Measurements from ENCODE around the gene PRXL2B. TPM values are rescaled to one million over a fixed set of nuclear protein-coding genes. Genes with fewer than 3 reads are reported as not detected.
A peak's percentile ranks its signal among the peaks of the same experiment; 100 is the strongest.
"Not testable (repeated sequence)": the region's sequence is repeated elsewhere in the genome, so short reads cannot be mapped to it uniquely, and the experiment has no call there.

The PRXL2B gene
- total and polyA plus RNA-seq, 12 donors = 3.7 to 12.0 (median 5.4) TPM

GRCh38 chr1:2566101-2567045 is 20.2 kb upstream of the PRXL2B start:
- intact Hi-C loops (cut with DNase I) = no loop called here
- WGBS, 2 donors = 70 to 79% methylated on average over 34 of the region's 34 CpGs
- H3K9me3 ChIP-seq = no peaks in the 10 kb centered on the region
- ATAC-seq = no peak
- DNase-seq = peak in 1 of 2 donors; percentile 11
- H3K27me3 ChIP-seq = peaks cover 0 to 22% (median 0%) of the 10 kb centered on the region in 7 donors
- no peaks in the 10 kb centered on the region for H3K4me1 ChIP-seq
- no peak for TF ChIP-seq CTCF (IDR thresholded peaks at IDR 0.05)
- no peak overlapping the region for H3K27ac ChIP-seq
- no peak overlapping the region for H3K4me3 ChIP-seq
- peaks cover 0 to 26% (median 0%) of the 10 kb centered on the region in 9 donors for H3K36me3 ChIP-seq

- Histone ChIP-seq H3K9me3 (no peaks in the 10 kb centered on the region), H3K27ac (no peak overlapping the region), H3K4me1 (no peaks in the 10 kb centered on the region), H3K4me3 (no peak overlapping the region), H3K36me3 (peaks cover 0 to 18% (median 0%) of the 10 kb centered on the region in 9 donors), H3K27me3 (peaks cover 0 to 22% (median 0%) of the 10 kb centered on the region in 7 donors)
- no peak for ATAC-seq
- 82 to 84% methylated on average over 16 of the region's 16 CpGs for WGBS, 2 donors
- peak in 1 of 2 donors; percentile 8 for DNase-seq
- intact Hi-C loops (cut with DNase I) = no loop called here
- no peak for TF ChIP-seq CTCF (IDR thresholded peaks at IDR 0.05)
These were observed 19.4 kb upstream of the PRXL2B start for GRCh38 chr1:2567083-2567679.

- DNase-seq; H3K27ac ChIP-seq; H3K36me3 ChIP-seq; intact Hi-C loops (cut with DNase I); H3K4me3 ChIP-seq; H3K4me1 ChIP-seq; H3K9me3 ChIP-seq: not testable (repeated sequence)
- WGBS, 2 donors = 44 to 52% methylated on average over 9 to 11 of the region's 17 CpGs
- peak in 1 of 8 donors; percentile 11 for ATAC-seq
- H3K27me3 ChIP-seq = peaks cover 0 to 22% (median 0%) of the 10 kb centered on the region in 7 donors
These were observed 18.3 kb upstream of the PRXL2B start for GRCh38 chr1:2568187-2568816.

GRCh38 chr1:2569060-2569459 is 17.5 kb upstream of the PRXL2B start:
- DNase-seq (no peak), ATAC-seq (no peak)
- no peaks in the 10 kb centered on the region for H3K4me1 ChIP-seq
- no peak overlapping the region for H3K27ac ChIP-seq
- no peak overlapping the region for H3K4me3 ChIP-seq
- H3K27me3 ChIP-seq = peaks cover 0 to 22% (median 0%) of the 10 kb centered on the region in 7 donors
- H3K36me3 ChIP-seq = no peaks in the 10 kb centered on the region
- no peak for TF ChIP-seq CTCF (IDR thresholded peaks at IDR 0.05)
- intact Hi-C loops (cut with DNase I) = no loop called here
- WGBS, 2 donors = 84 to 86% methylated on average over 15 to 16 of the region's 17 CpGs
- H3K9me3 ChIP-seq = peaks cover 0 to 10% (median 0%) of the 10 kb centered on the region in 11 donors

- Histone ChIP-seq H3K27me3 (peaks cover 0 to 19% (median 0%) of the 10 kb centered on the region in 7 donors), H3K9me3 (peaks cover 0 to 11% (median 0%) of the 10 kb centered on the region in 11 donors)
- peak in 5 of 8 donors; percentile 19 to 49 (median 43) for ATAC-seq
- H3K36me3 ChIP-seq; H3K4me3 ChIP-seq; intact Hi-C loops (cut with DNase I); H3K27ac ChIP-seq; H3K4me1 ChIP-seq: not testable (repeated sequence)
- peak in 1 of 2 donors; percentile 14 for DNase-seq
- 80% methylated on average over 13 of the region's 13 CpGs for WGBS, 2 donors
These were observed 16.9 kb upstream of the PRXL2B start for GRCh38 chr1:2569703-2570102.

Data from heart right ventricle (tissue), 16 donors.